H1 (cell line): Measurements from ENCODE around the gene ENTR1. TPM values are rescaled to one million over a fixed set of nuclear protein-coding genes. Genes with fewer than 3 reads are reported as not detected.

Experiments
- CTCF ChIA-PET: fragments of 300-600 bp; sonication (Branson Sonifier 250); formaldehyde crosslinking; loops from one replicate; lab custom pipeline; 2021; ENCODE audit not compliant: partially characterized antibody; lab: Charles Lee
- POLR2A ChIA-PET: fragments of 300-600 bp; sonication (Branson Sonifier 250); formaldehyde crosslinking; loops from one replicate; lab custom pipeline; 2021; ENCODE audit warnings: inconsistent platforms; ENCODE audit not compliant: partially characterized antibody; lab: Charles Lee
- DNase-seq, 2 experiments: peaks; one replicate each; pipeline versions ENCODE4 v3.0.0 to v3.0.0-alpha.2; 2010 to 2022; ENCODE audit warnings: low spot score in 2 of 2, low read depth in 1 of 2, mixed read lengths in 1 of 2
- FAIRE-seq: peaks from 2 replicates; lab custom pipeline; 2011; peaks lifted over from hg19 to GRCh38; lab: Jason Lieb, UNC
- H2AFZ ChIP-seq: 2 replicates; pipeline ENCODE4 v1.8.1; 2012; ENCODE audit warnings: low read length, inconsistent platforms
- H2AK5ac ChIP-seq: 2 replicates; pipeline ENCODE4 v1.6.1; 2013; ENCODE audit warnings: low read depth, low read length
- H2BK120ac ChIP-seq: replicated peaks from 2 replicates; pipeline ENCODE3; 2013; ENCODE audit warnings: low read depth, low read length, inconsistent platforms
- H2BK12ac ChIP-seq: 2 replicates; pipeline ENCODE4 v1.6.1; 2013; ENCODE audit warnings: low read depth, low read length
- H2BK15ac ChIP-seq: 2 replicates; pipeline ENCODE4 v1.6.1; 2013; ENCODE audit warnings: low read length
- H2BK20ac ChIP-seq: 2 replicates; pipeline ENCODE4 v1.6.1; 2013; ENCODE audit warnings: low read length
- H2BK5ac ChIP-seq: 2 replicates; pipeline ENCODE4 v1.6.1; 2013; ENCODE audit warnings: low read depth, low read length
- H3K14ac ChIP-seq: 2 replicates; pipeline ENCODE4 v1.6.1; 2013; ENCODE audit warnings: inconsistent platforms; ENCODE audit not compliant: insufficient read length
- H3K18ac ChIP-seq: 2 replicates; pipeline ENCODE4 v1.6.1; 2013; ENCODE audit warnings: low read length; ENCODE audit errors: extremely low read depth
- H3K23ac ChIP-seq: 2 replicates; pipeline ENCODE4 v1.6.1; 2013; ENCODE audit warnings: inconsistent platforms; ENCODE audit not compliant: insufficient read length
- H3K23me2 ChIP-seq: 2 replicates; pipeline ENCODE4 v1.6.1; 2013; ENCODE audit warnings: low read depth, low read length
- H3K27ac ChIP-seq: 2 replicates; pipeline ENCODE4 v1.6.1; 2011; ENCODE audit warnings: low read depth, low read length, inconsistent platforms
- H3K27me3 ChIP-seq, 4 experiments: replicated peaks in 1 of 4; 1 replicate in 1 of 4; 2 replicates in 3 of 4; pipeline versions ENCODE4 v1.6.1 to v1.8.1; 2011 to 2013; ENCODE audit warnings: low read length in 3 of 4, mild to moderate bottlenecking in 3 of 4, inconsistent platforms in 2 of 4, mixed read lengths in 2 of 4, moderate library complexity in 1 of 4; ENCODE audit not compliant: control insufficient read depth in 3 of 4, insufficient read depth in 3 of 4; ENCODE audit errors: extremely low read depth in 1 of 4
- H3K36me3 ChIP-seq, 4 experiments: 2 replicates each; pipeline versions ENCODE4 v1.6.1 to v1.8.1; 2011 to 2013; ENCODE audit warnings: mild to moderate bottlenecking in 4 of 4, low read length in 3 of 4, moderate library complexity in 2 of 4, control low read depth in 1 of 4, inconsistent platforms in 1 of 4; ENCODE audit not compliant: insufficient read depth in 4 of 4, control insufficient read depth in 2 of 4
- H3K4ac ChIP-seq: replicated peaks from 2 replicates; pipeline ENCODE3; 2013; ENCODE audit warnings: low read length, low read depth, mixed read lengths, inconsistent platforms; ENCODE audit not compliant: insufficient read length
- H3K4me1 ChIP-seq, 4 experiments: replicated peaks in 1 of 4; 1 replicate in 1 of 4; 2 replicates in 3 of 4; pipeline versions ENCODE4 v1.6.1 to v1.8.1; 2011 to 2013; ENCODE audit warnings: low read length in 3 of 4, inconsistent platforms in 2 of 4, mixed read lengths in 1 of 4; ENCODE audit not compliant: insufficient read depth in 4 of 4, control insufficient read depth in 3 of 4
- H3K4me2 ChIP-seq, 2 experiments: 2 replicates each; pipeline versions ENCODE4 v1.6.1 to v1.8.1; 2011 to 2013; ENCODE audit warnings: low read depth in 2 of 2, low read length in 2 of 2, control low read depth in 1 of 2, inconsistent platforms in 1 of 2, mild to moderate bottlenecking in 1 of 2; ENCODE audit not compliant: insufficient read depth in 1 of 2
- H3K4me3 ChIP-seq, 4 experiments: fragments of 200-600, 300-600 bp in 1 of 4; sonication (generic), shearing (Covaris generic), sonication (Bioruptor Twin) in 1 of 4; 2 replicates each; pipeline versions ENCODE4 v1.5.1 to v1.8.1; 2011 to 2016; ENCODE audit warnings: low read length in 4 of 4, low read depth in 3 of 4, control low read depth in 2 of 4, inconsistent platforms in 2 of 4, mild to moderate bottlenecking in 2 of 4, mixed read lengths in 1 of 4, moderate library complexity in 1 of 4; ENCODE audit not compliant: insufficient read depth in 2 of 4; ENCODE audit errors: extremely low read depth in 1 of 4
- H3K56ac ChIP-seq: replicated peaks from 2 replicates; pipeline ENCODE3; 2013; ENCODE audit warnings: low read depth, mild to moderate bottlenecking, mixed read lengths, low read length, inconsistent platforms; ENCODE audit not compliant: insufficient read length
- H3K79me1 ChIP-seq: 2 replicates; pipeline ENCODE4 v1.6.1; 2013; ENCODE audit warnings: low read depth, low read length, control low read depth
- H3K79me2 ChIP-seq, 2 experiments: 2 replicates each; pipeline versions ENCODE4 v1.6.1 to v1.8.1; 2012 to 2013; ENCODE audit warnings: low read length in 2 of 2, mild to moderate bottlenecking in 2 of 2, inconsistent platforms in 1 of 2; ENCODE audit not compliant: insufficient read depth in 2 of 2, control insufficient read depth in 1 of 2
- H3K9ac ChIP-seq, 4 experiments: replicated peaks in 1 of 4; 1 replicate in 1 of 4; 2 replicates in 3 of 4; pipeline versions ENCODE4 v1.6.1 to v1.8.1; 2011 to 2013; ENCODE audit warnings: low read depth in 3 of 4, low read length in 3 of 4, control low read depth in 2 of 4, mild to moderate bottlenecking in 2 of 4, moderate library complexity in 2 of 4, inconsistent platforms in 1 of 4; ENCODE audit errors: extremely low read depth in 1 of 4
- H3K9me3 ChIP-seq, 2 experiments: 2 replicates each; pipeline versions ENCODE4 v1.6.1 to v1.8.1; 2012 to 2013; ENCODE audit warnings: mild to moderate bottlenecking in 2 of 2, moderate library complexity in 2 of 2, control low read depth in 1 of 2, inconsistent platforms in 1 of 2, low read depth in 1 of 2, low read length in 1 of 2, mixed read lengths in 1 of 2; ENCODE audit not compliant: insufficient read depth in 2 of 2
- H4K20me1 ChIP-seq, 2 experiments: replicated peaks in 1 of 2; 2 replicates each; pipeline versions ENCODE3 to v1.8.1; 2011 to 2013; ENCODE audit warnings: inconsistent platforms in 2 of 2, low read length in 2 of 2, mild to moderate bottlenecking in 1 of 2; ENCODE audit not compliant: insufficient read depth in 2 of 2, control insufficient read depth in 1 of 2
- H4K5ac ChIP-seq: 2 replicates; pipeline ENCODE4 v1.6.1; 2013; ENCODE audit warnings: low read length, low read depth, mixed read lengths, inconsistent platforms; ENCODE audit not compliant: insufficient read length
- H4K8ac ChIP-seq: 2 replicates; pipeline ENCODE4 v1.8.0; 2013; ENCODE audit warnings: mild to moderate bottlenecking, moderate library complexity, low read length, inconsistent platforms; ENCODE audit not compliant: insufficient read depth; ENCODE audit errors: extremely low read depth
- H4K91ac ChIP-seq: replicated peaks from 2 replicates; pipeline ENCODE3; 2013; ENCODE audit warnings: low read length, mixed read lengths, inconsistent platforms; ENCODE audit not compliant: insufficient read length
- POLR2A ChIP-seq, 2 experiments: IDR thresholded peaks; 1 replicate in 1 of 2; 2 replicates in 1 of 2; pipeline ENCODE4 v1.6.1; 2011; ENCODE audit warnings: low read depth in 2 of 2, low read length in 2 of 2, mild to moderate bottlenecking in 2 of 2; ENCODE audit errors: control extremely low read depth in 1 of 2
- TAF1 ChIP-seq: IDR thresholded peaks from 2 replicates; pipeline ENCODE4 v1.6.1; 2011; ENCODE audit warnings: mild to moderate bottlenecking, low read depth, low read length
- WGBS, 2 experiments: shearing (Covaris generic) in 1 of 2; methylation state at CpG; one replicate each; pipeline versions ENCODE4 v1.1.6 to v1.1.7; 2013 to 2015; ENCODE audit warnings: low lambda C conversion rate in 2 of 2, mixed read lengths in 2 of 2, inconsistent platforms in 1 of 2, low coverage in 1 of 2, missing lambda C conversion rate in 1 of 2; ENCODE audit not compliant: insufficient replicate concordance in 2 of 2, insufficient coverage in 1 of 2, insufficient read length in 1 of 2; ENCODE audit errors: extremely low coverage in 1 of 2, missing lambda C conversion rate in 1 of 2; 5-methylcytosine and 5-hydroxymethylcytosine counted together
- polyA plus RNA-seq, 7 experiments: library from polyadenylated mRNA; depleted of rRNA in 3 of 7; stranded (reverse) in 5 of 7; unstranded in 2 of 7; fragments of >200 nt in 5 of 7; fragments of 200-250 nt in 2 of 7; gene quantifications; 1 replicate in 5 of 7; 2 replicates in 1 of 7; 4 replicates in 1 of 7; pipeline versions ENCODE4 v1.2.1 to v1.2.3, GENCODE V29; 2011 to 2013; ENCODE audit warnings: missing spikeins in 2 of 7, mixed read lengths in 2 of 7
- total RNA-seq: library from RNA; stranded (reverse); fragmentation: NEBNext Ultra II Directional; extraction: Animal tissue kit (Norgen Biotek cat#: 25700); gene quantifications from 2 replicates; pipeline ENCODE4 v1.2.1, GENCODE V29; 2021

The ENTR1 gene
- total and polyA plus RNA-seq, 2 of the 8 experiments (the other 6 are each of a cell fraction or from before 2014, with no cell fraction given), result 65.2 to 102 TPM

DNA sequence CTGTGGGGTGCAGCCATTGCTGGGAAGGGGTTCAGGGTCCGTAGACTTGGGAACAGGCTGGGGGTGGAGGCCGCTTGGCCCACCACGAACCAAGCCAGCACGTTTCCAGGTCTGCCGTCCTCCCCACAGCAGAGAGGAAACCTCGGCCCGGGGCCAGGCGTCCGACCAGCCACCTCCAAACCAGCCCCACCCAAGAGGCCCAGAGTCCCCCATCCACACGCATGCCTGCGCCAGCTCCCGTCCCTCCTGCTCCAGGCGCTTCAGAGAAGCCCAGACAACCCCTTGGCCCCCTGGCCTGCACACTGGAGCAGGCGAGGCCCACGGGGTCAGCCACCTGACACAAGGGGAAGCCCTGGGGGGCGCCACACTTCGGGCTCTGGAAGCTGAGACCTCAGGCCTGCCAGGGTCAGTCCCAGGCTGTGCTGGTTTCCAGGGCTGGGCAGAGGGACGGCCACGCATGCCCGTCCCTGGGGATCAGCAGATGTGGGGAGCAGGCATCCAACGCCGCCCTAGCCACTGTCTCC is 53.1 kb downstream of the ENTR1 start:
- Histone ChIP-seq H3K9ac (no peak overlapping the region), H3K9me3 (no peaks in the 10 kb centered on the region), H2BK15ac (no peak overlapping the region), H4K8ac (0 out of 2 replicates have a peak overlapping the region, but pooled peaks have one; percentile 25), H2AFZ (no peak overlapping the region), H2AK5ac (no peak overlapping the region), H4K20me1 (peaks cover under 1 to 3% of the 10 kb centered on the region in 2 experiments), H4K5ac (no peak overlapping the region), H3K27ac (no peak overlapping the region), H2BK5ac (no peak overlapping the region), H3K56ac (no peak overlapping the region), H3K36me3 (no peaks in the 10 kb centered on the region; a peak in 1 of 8 replicates), H3K79me2 (no peaks in the 10 kb centered on the region), H3K18ac (no peak overlapping the region), H4K91ac (no peak overlapping the region), H2BK12ac (no peak overlapping the region)
- CTCF ChIA-PET, result interaction anchor here (1.2 to 1.6 kb wide), 2 partner anchors 11 to 32 kb away, joined by 3 to 5 read pairs; no protein-coding TSS in a partner anchor
- POLR2A ChIA-PET, result interaction anchor here (2.1 to 15.8 kb wide), 3 partner anchors 11 to 17 kb away, joined by 8 to 137 read pairs (median 10); partner anchors contain the start of gene CARD9
- 0 out of 3 replicates have a peak, but pooled peaks of 1 of the 2 experiments have one; percentile 2 for TF ChIP-seq POLR2A (IDR thresholded peaks at IDR 0.05; ENCODE audit: control extremely low read depth in 1 of 2, low read depth in 2 of 2, low read length in 2 of 2)
- no peak for TF ChIP-seq TAF1
- TF ChIP-seq, all 59 proteins: peak for 1
- no peaks in the 10 kb centered on the region; the same call in 1 of the 2 replicates for H3K79me1 ChIP-seq
- no peak overlapping the region for H2BK120ac ChIP-seq
- H2BK20ac ChIP-seq, result no peak overlapping the region
- H3K4me1 ChIP-seq, result no peaks in the 10 kb centered on the region
- H3K4ac ChIP-seq, result no peak overlapping the region
- H3K4me3 ChIP-seq, result no peak overlapping the region
- H3K14ac ChIP-seq, result no peak overlapping the region
- WGBS, 2 experiments, result 87% methylated on average over 16 of the region's 22 CpGs; no CpG with 5 or more reads in 1 of the 2 experiments
- FAIRE-seq (no peak), DNase-seq (no peak)
- H3K23me2 ChIP-seq, result no peaks in the 10 kb centered on the region
- H3K4me2 ChIP-seq, result no peak overlapping the region
- H3K23ac ChIP-seq, result no peak overlapping the region
- no peaks in the 10 kb centered on the region; a peak in 2 of 7 replicates for H3K27me3 ChIP-seq
